GM12864 (cell line): ENCODE measurements around the gene DHPS.

Experiments used
- DNase-seq: peaks from one replicate; pipeline ENCODE4 v3.0.0-alpha.2; 2011; ENCODE audit warnings: low read depth
- H3K4me3 ChIP-seq: 2 replicates; pipeline ENCODE4 v1.5.1; 2011; ENCODE audit warnings: mild to moderate bottlenecking, low read depth, low read length, control low read depth
- TF ChIP-seq, protein P1 (sequence below): IDR thresholded peaks from 2 replicates; pipeline ENCODE4 v1.5.1; 2011; ENCODE audit warnings: low read depth, mild to moderate bottlenecking, moderate library complexity, low read length, control low read depth, inconsistent platforms; ENCODE audit errors: missing control alignments

Gene DHPS

GRCh38 chr19:12642506-12642905 lies 39.2 kb downstream of the DHPS start:
- DNase-seq = no peak
- H3K4me3 ChIP-seq = no peak overlapping the region
- TF ChIP-seq, protein P1, sequence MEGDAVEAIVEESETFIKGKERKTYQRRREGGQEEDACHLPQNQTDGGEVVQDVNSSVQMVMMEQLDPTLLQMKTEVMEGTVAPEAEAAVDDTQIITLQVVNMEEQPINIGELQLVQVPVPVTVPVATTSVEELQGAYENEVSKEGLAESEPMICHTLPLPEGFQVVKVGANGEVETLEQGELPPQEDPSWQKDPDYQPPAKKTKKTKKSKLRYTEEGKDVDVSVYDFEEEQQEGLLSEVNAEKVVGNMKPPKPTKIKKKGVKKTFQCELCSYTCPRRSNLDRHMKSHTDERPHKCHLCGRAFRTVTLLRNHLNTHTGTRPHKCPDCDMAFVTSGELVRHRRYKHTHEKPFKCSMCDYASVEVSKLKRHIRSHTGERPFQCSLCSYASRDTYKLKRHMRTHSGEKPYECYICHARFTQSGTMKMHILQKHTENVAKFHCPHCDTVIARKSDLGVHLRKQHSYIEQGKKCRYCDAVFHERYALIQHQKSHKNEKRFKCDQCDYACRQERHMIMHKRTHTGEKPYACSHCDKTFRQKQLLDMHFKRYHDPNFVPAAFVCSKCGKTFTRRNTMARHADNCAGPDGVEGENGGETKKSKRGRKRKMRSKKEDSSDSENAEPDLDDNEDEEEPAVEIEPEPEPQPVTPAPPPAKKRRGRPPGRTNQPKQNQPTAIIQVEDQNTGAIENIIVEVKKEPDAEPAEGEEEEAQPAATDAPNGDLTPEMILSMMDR = no peak

GRCh38 chr19:12641456-12641855 lies 40.2 kb downstream of the DHPS start:
- TF ChIP-seq, protein P1 = no peak
- no peak overlapping the region for H3K4me3 ChIP-seq
- no peak for DNase-seq

GRCh38 chr19:12639901-12640613 lies 41.6 kb downstream of the DHPS start:
- TF ChIP-seq, protein P1 = peak; percentile 83
- peak; percentile 57 for DNase-seq
- H3K4me3 ChIP-seq = no peak overlapping the region

DNA sequence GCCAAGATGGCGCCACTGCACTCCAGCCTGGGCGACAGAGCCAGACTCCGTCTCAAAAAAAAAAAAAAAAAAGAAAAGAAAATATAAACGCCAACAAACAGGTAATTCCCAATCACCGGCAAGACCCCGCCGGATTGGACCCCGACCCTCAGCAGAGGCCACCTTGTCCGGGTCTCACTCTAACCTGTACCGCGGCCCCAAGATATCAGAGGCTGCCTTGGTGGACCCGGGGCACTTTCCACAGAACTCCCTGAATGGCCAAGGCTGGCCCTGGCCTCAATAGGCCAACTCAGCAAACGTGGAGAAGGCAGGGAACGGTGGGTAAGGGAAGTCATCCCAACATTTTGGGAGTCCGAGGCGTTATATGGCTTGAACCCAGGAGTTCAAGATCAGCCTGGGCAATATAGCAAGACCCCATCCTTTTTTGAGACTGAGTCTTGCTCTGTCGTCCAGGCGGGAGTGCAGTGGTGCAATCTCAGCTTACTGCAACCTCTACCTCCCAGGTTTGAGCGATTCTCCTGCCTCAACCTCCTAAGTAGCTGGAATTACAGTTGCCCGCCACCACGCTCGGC lies 43.0 kb downstream of the DHPS start:
- TF ChIP-seq, protein P1 = no peak
- no peak for DNase-seq
- H3K4me3 ChIP-seq = no peak overlapping the region

DNA sequence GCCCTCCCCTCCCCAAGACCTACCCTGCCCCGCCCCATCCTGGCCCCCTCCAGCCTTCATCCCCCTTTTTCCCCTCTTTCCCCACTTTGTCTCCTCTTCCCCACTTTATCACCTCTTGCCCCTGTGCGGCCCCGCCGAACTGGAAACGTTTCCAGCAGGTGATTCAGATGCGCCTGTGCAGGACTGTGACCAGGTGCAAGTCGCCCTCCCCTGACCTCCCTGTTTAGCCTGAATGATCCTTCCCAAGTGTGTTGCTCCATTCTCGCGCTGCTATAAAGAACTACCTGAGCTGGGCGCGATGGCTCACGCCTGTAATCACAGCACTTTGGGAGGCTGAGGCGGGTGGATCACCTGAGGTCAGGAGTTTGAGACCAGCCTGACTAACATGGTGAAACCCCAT lies 45.0 kb downstream of the DHPS start:
- H3K4me3 ChIP-seq = no peak overlapping the region
- DNase-seq = no peak
- TF ChIP-seq, protein P1 = no peak

DNA sequence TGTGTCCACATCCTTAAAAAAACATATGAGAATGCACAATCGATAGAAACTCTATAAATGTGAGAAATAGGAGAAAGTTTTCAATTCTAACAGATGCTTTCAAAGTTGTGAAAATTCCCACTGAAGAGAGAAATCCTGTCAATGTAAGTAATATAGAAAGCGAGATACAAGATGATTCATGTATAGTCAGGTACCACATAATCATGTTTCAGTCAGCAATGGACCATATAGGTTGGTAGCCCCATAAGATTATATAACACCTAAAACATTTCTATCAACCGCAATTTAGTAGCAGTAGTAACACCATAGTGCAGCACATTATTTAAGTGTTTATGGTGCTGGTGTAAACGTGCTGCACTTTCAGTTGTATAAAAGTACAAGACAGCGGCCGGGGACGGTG lies 52.5 kb downstream of the DHPS start:
- DNase-seq = no peak
- TF ChIP-seq, protein P1 = no peak
- no peak overlapping the region for H3K4me3 ChIP-seq
